ENCODE measurements around the gene FAM169A. TPM values are rescaled to one million over a fixed set of nuclear protein-coding genes. Genes with fewer than 3 reads are reported as not detected.
A peak's percentile ranks its signal among the peaks of the same experiment; 100 is the strongest.
"Not testable (repeated sequence)": the region's sequence is repeated elsewhere in the genome, so short reads cannot be mapped to it uniquely, and the experiment has no call there.

Gene FAM169A
- total RNA-seq, 1 donor from 2014 or later = 3.2 TPM

DNA sequence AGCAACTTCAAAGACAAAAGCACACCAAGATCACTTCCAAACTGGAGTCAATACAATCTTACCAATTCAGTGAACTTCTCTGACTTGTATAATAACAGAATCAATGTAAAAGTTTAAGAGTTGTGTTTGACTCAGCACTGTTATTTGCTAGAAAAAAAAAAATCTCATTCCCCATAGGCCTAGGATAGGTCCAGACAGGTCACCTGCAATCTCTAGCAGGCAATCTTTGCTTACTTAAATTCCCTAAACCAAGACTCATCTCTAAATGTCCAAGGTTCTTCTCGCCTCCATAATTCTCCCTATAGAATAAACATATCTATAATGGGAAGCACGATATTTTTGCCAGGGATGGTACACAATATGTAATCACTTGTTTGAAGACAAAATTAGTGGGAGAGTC lies 2.5 kb downstream of the FAM169A start:
- Mint-ChIP-seq H3K27me3 (ENCODE audit: insufficient read depth) (peaks cover 17% of the 10 kb centered on the region), H3K9me3 (no peaks in the 10 kb centered on the region), H3K4me3 (no peak overlapping the region), H3K36me3 (ENCODE audit: low read depth) (no peaks in the 10 kb centered on the region), H3K27ac (no peak overlapping the region), H3K4me1 (ENCODE audit: low read depth) (peaks cover 11% of the 10 kb centered on the region)
- no peak for DNase-seq (ENCODE audit: low spot score)
- intact Hi-C loops (cut with micrococcal nuclease) = no loop called here

DNA sequence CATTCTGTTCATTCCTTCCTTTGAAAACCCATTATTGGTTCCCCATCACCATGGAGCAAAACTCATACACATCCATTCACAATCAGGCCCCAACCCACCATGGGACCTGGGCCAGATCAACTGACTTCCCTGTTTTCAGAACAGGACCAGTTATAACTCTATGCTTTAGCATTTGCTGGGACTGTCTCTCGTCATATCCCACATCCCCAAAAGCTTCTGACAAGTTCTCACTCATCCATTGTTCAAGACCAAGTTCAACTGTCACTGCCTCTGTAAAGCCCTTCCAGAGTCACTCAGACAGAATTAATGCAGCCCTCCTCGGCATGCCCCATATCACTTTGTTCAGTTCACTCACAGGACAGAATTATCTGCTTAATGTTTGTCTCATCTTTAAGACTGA lies 4.0 kb downstream of the FAM169A start:
- Mint-ChIP-seq H3K4me1 (ENCODE audit: low read depth) (peaks cover 11% of the 10 kb centered on the region), H3K27me3 (ENCODE audit: insufficient read depth) (peaks cover 10% of the 10 kb centered on the region), H3K4me3 (no peak overlapping the region), H3K9me3 (no peaks in the 10 kb centered on the region), H3K27ac (no peak overlapping the region), H3K36me3 (ENCODE audit: low read depth) (no peaks in the 10 kb centered on the region)
- no peak for DNase-seq (ENCODE audit: low spot score)
- intact Hi-C loops (cut with micrococcal nuclease) = no loop called here

- intact Hi-C loops (cut with micrococcal nuclease); H3K27me3 Mint-ChIP-seq (ENCODE audit: insufficient read depth); H3K27ac Mint-ChIP-seq; H3K4me3 Mint-ChIP-seq; H3K4me1 Mint-ChIP-seq (ENCODE audit: low read depth); DNase-seq (ENCODE audit: low spot score): not testable (repeated sequence)
- H3K9me3 Mint-ChIP-seq = peaks cover 11% of the 10 kb centered on the region
- H3K36me3 Mint-ChIP-seq (ENCODE audit: low read depth) = peaks cover 11% of the 10 kb centered on the region
Observed at GRCh38 chr5:74856975-74857374, 9.2 kb downstream of the FAM169A start.

DNA sequence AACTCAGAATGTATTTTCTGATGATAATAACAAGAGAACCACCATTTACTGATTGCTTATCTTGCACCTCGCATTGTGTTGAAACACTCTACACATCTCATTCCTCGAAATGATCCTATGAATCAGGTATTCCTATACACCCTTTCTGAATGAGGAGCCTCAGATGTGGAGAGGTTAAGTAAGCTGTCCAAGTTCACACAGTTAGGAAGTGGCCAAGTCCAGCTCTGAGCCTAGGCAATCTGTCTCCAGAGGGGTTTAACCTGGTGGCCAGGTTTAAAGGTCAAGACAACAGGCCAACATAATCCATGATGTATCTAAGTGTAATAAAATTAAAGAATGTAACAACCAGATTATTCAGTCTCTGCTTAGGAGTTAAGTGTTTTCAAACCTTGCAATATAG lies 12.9 kb downstream of the FAM169A start:
- H3K36me3 Mint-ChIP-seq (ENCODE audit: low read depth) = peaks cover 11% of the 10 kb centered on the region
- no peaks in the 10 kb centered on the region for H3K27me3 Mint-ChIP-seq (ENCODE audit: insufficient read depth)
- H3K4me1 Mint-ChIP-seq (ENCODE audit: low read depth) = peaks cover 20% of the 10 kb centered on the region
- no peak for DNase-seq (ENCODE audit: low spot score)
- no peak overlapping the region for H3K27ac Mint-ChIP-seq
- peaks cover 11% of the 10 kb centered on the region for H3K9me3 Mint-ChIP-seq
- intact Hi-C loops (cut with micrococcal nuclease) = loop anchor here (5.0 kb wide), 2 partner anchors 86 to 384 kb away; partner anchors contain the start of genes ANKRD31, GFM2 and NSA2
- H3K4me3 Mint-ChIP-seq = no peak overlapping the region

DNA sequence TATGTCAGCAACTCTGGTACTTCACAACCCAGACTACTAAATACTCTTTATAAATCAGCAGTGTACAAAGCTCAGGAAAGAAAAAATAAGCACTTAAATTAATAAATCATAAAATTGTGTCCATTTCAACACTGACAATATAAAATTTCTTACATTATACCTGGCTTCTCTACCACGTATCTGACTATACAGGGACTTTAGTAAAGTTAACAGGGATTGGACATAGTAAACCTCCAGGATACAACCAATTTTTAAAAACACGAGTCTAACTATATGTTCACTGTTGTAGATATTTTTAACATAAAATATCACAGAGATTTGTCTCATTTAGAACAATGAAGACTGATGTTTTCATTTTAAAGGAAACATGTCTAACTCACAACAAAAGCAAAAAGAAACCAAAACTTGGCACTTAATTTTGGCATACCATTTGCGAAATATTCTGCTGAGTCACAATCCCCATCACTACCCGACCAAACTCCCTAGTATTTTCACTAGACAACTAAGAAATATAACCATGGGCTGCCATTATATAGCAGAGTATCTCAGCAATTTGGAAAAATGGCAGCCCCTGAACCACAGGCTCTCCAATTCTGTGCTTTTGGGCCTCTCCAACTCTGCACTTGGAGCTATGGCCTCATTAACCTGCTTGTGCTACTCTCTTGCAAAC lies 14.4 kb downstream of the FAM169A start:
- Mint-ChIP-seq H3K4me1 (ENCODE audit: low read depth) (peaks cover 20% of the 10 kb centered on the region), H3K27ac (peak overlapping the region; percentile 75), H3K27me3 (ENCODE audit: insufficient read depth) (no peaks in the 10 kb centered on the region), H3K4me3 (peak overlapping the region; percentile 73), H3K9me3 (peaks cover 11% of the 10 kb centered on the region), H3K36me3 (ENCODE audit: low read depth) (peaks cover 11% of the 10 kb centered on the region)
- DNase-seq (ENCODE audit: low spot score) = no peak
- intact Hi-C loops (cut with micrococcal nuclease) = loop anchor here (5.0 kb wide), 2 partner anchors 85 to 385 kb away; partner anchors contain the start of genes ANKRD31, GFM2 and NSA2

DNA sequence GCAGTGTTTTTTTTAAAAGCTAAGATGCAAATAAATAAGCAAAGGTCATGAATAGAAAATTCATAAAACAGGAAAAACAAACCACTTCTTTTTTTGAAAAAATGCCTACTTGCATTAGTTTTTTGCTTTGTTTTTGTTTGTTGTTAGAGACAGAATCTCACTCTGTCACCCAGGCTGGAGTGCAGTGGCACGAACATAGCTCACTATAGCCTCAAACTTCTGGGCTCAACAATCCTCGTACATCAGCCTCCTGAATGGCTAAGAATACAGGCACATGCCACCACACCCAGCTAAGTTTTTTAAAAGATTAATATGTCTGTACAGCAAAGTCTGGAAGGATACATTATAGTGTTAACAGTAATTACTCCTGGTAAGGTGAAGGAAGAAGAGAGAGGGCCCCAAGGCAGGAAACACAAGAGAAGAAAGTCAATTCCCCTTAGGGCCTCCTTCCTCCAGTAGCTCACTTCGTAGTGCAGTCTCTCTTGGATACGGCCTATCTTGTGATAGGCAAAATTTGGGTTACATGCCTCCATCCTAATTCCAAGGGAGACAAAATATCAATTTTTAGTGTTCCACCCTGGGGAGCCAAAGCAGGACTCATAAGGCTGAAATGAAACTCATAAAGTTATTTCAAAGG lies 15.3 kb downstream of the FAM169A start:
- H3K9me3 Mint-ChIP-seq = peaks cover 9% of the 10 kb centered on the region
- no peak for DNase-seq (ENCODE audit: low spot score)
- H3K4me3 Mint-ChIP-seq = no peak overlapping the region
- intact Hi-C loops (cut with micrococcal nuclease) = loop anchor here (5.0 kb wide), 2 partner anchors 84 to 386 kb away; partner anchors contain the start of genes ANKRD31, GFM2 and NSA2
- no peaks in the 10 kb centered on the region for H3K27me3 Mint-ChIP-seq (ENCODE audit: insufficient read depth)
- H3K36me3 Mint-ChIP-seq (ENCODE audit: low read depth) = peaks cover 7% of the 10 kb centered on the region
- peaks cover 20% of the 10 kb centered on the region for H3K4me1 Mint-ChIP-seq (ENCODE audit: low read depth)
- H3K27ac Mint-ChIP-seq = no peak overlapping the region

- Mint-ChIP-seq H3K4me3 (no peak overlapping the region), H3K9me3 (peaks cover 4% of the 10 kb centered on the region), H3K27me3 (ENCODE audit: insufficient read depth) (no peaks in the 10 kb centered on the region), H3K36me3 (ENCODE audit: low read depth) (peaks cover 6% of the 10 kb centered on the region), H3K27ac (no peak overlapping the region), H3K4me1 (ENCODE audit: low read depth) (peaks cover 20% of the 10 kb centered on the region)
- no peak for DNase-seq (ENCODE audit: low spot score)
- intact Hi-C loops (cut with micrococcal nuclease) = loop anchor here (5.0 kb wide), 2 partner anchors 83 to 387 kb away; partner anchors contain the start of genes ANKRD31, GFM2 and NSA2
Observed at GRCh38 chr5:74850030-74850429, 16.2 kb downstream of the FAM169A start.

DNA sequence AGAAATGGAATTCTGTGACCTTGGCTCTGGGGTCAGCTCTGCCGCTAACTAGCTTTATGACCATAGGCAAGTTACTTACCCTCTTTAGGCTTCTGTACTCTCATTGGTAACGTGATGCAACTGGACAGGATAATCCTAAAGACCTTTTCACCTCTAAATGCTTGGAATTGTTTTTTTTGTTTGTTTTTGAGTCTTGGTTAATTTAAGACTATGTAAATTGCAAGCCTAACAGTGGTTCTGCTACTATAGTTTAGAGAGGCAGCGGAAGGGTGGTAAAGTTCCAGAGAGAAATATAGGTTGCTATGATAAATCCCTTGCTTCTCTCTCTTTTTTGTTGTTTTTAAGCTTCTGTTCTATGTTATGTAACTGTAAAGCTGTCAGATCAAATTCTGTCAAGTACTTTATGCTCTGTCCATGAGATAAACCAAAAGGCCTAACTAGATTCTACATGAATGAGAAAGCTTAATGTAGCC lies 17.6 kb downstream of the FAM169A start:
- H3K27ac Mint-ChIP-seq = no peak overlapping the region
- H3K4me3 Mint-ChIP-seq = no peak overlapping the region
- intact Hi-C loops (cut with micrococcal nuclease) = no loop called here
- no peak for DNase-seq (ENCODE audit: low spot score)
- H3K36me3 Mint-ChIP-seq (ENCODE audit: low read depth) = peaks cover 5% of the 10 kb centered on the region
- H3K27me3 Mint-ChIP-seq (ENCODE audit: insufficient read depth) = no peaks in the 10 kb centered on the region
- peaks cover 20% of the 10 kb centered on the region for H3K4me1 Mint-ChIP-seq (ENCODE audit: low read depth)
- H3K9me3 Mint-ChIP-seq = peaks cover 4% of the 10 kb centered on the region

GRCh38 chr5:74839229-74839628 lies 27.0 kb downstream of the FAM169A start:
- intact Hi-C loops (cut with micrococcal nuclease) = no loop called here
- no peaks in the 10 kb centered on the region for H3K27me3 Mint-ChIP-seq (ENCODE audit: insufficient read depth)
- H3K27ac Mint-ChIP-seq = no peak overlapping the region
- peaks cover 4% of the 10 kb centered on the region for H3K36me3 Mint-ChIP-seq (ENCODE audit: low read depth)
- H3K4me3 Mint-ChIP-seq = no peak overlapping the region
- no peaks in the 10 kb centered on the region for H3K9me3 Mint-ChIP-seq
- peaks cover 8% of the 10 kb centered on the region for H3K4me1 Mint-ChIP-seq (ENCODE audit: low read depth)
- no peak for DNase-seq (ENCODE audit: low spot score)

GRCh38 chr5:74838262-74838661 lies 27.9 kb downstream of the FAM169A start:
- H3K36me3 Mint-ChIP-seq (ENCODE audit: low read depth) = peaks cover 4% of the 10 kb centered on the region
- DNase-seq (ENCODE audit: low spot score) = no peak
- H3K27me3 Mint-ChIP-seq (ENCODE audit: insufficient read depth) = no peaks in the 10 kb centered on the region
- H3K27ac Mint-ChIP-seq = no peak overlapping the region
- peaks cover 8% of the 10 kb centered on the region for H3K4me1 Mint-ChIP-seq (ENCODE audit: low read depth)
- no peak overlapping the region for H3K4me3 Mint-ChIP-seq
- intact Hi-C loops (cut with micrococcal nuclease) = no loop called here
- no peaks in the 10 kb centered on the region for H3K9me3 Mint-ChIP-seq

DNA sequence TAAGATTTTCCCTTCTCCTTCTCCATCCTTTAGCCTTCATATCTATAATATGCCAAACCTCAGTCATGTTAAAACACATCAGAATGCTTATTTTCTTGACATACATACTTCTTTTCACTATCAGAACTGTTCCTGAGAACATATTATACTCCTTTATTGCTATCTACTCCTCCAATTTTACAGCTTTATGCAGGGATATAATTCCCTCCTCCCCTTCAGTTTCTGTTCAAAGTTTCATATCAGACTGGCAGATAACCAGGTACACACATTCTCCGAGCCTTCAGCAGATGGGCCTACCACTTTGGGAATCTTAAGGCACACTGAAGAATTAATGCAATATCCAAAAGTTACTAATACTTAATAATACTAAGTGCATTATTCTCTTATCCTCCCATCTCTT lies 29.1 kb downstream of the FAM169A start:
- no peaks in the 10 kb centered on the region for H3K9me3 Mint-ChIP-seq
- peaks cover 8% of the 10 kb centered on the region for H3K4me1 Mint-ChIP-seq (ENCODE audit: low read depth)
- H3K27ac Mint-ChIP-seq = no peak overlapping the region
- H3K36me3 Mint-ChIP-seq (ENCODE audit: low read depth) = peaks cover 4% of the 10 kb centered on the region
- intact Hi-C loops (cut with micrococcal nuclease) = no loop called here
- H3K4me3 Mint-ChIP-seq = no peak overlapping the region
- DNase-seq (ENCODE audit: low spot score) = no peak
- H3K27me3 Mint-ChIP-seq (ENCODE audit: insufficient read depth) = no peaks in the 10 kb centered on the region

- Mint-ChIP-seq H3K36me3 (ENCODE audit: low read depth) (peaks cover 4% of the 10 kb centered on the region), H3K27me3 (ENCODE audit: insufficient read depth) (no peaks in the 10 kb centered on the region), H3K4me3 (no peak overlapping the region), H3K4me1 (ENCODE audit: low read depth) (peaks cover 7% of the 10 kb centered on the region), H3K9me3 (no peaks in the 10 kb centered on the region), H3K27ac (no peak overlapping the region)
- intact Hi-C loops (cut with micrococcal nuclease) = no loop called here
- no peak for DNase-seq (ENCODE audit: low spot score)
Observed at GRCh38 chr5:74833537-74834266, 32.5 kb downstream of the FAM169A start.

DNA sequence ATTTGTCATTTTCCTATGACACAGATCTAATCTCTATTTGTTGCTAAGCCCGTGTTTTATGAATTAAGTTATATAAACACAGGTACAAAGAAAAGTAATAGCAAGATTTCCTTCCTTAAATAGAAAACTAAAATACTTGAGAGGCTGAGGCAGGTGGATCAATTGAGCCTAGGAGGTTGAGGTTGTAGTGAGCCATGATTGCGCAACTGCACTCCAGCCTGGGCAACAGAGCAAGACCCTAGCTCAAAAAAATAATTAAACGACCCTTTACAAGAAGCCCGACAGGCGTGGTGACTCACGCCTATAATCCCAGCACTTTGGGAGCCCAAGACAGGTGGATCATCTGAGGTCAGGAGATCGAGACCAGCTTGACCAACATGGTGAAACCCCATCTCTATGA lies 36.8 kb downstream of the FAM169A start:
- Mint-ChIP-seq H3K27ac (no peak overlapping the region), H3K4me1 (ENCODE audit: low read depth) (no peaks in the 10 kb centered on the region), H3K27me3 (ENCODE audit: insufficient read depth) (no peaks in the 10 kb centered on the region), H3K9me3 (no peaks in the 10 kb centered on the region), H3K36me3 (ENCODE audit: low read depth) (no peaks in the 10 kb centered on the region), H3K4me3 (no peak overlapping the region)
- no peak for DNase-seq (ENCODE audit: low spot score)
- intact Hi-C loops (cut with micrococcal nuclease) = no loop called here
